Right hindlimb (tissue), 1 donor: ENCODE data around the gene PRKAR1B.
"Not testable (repeated sequence)": the region's sequence is repeated elsewhere in the genome, so short reads cannot be mapped to it uniquely, and the experiment has no call there.

ENCODE experiments used
- DNase-seq: peaks from one replicate; pipeline ENCODE4 v3.0.0-alpha.2; 2018

The PRKAR1B gene

GRCh38 chr7:641966-642365 lies 85.1 kb downstream of the PRKAR1B start:
- no peak for DNase-seq

- no peak for DNase-seq
Observed at GRCh38 chr7:641269-641671, 85.8 kb downstream of the PRKAR1B start.

DNA sequence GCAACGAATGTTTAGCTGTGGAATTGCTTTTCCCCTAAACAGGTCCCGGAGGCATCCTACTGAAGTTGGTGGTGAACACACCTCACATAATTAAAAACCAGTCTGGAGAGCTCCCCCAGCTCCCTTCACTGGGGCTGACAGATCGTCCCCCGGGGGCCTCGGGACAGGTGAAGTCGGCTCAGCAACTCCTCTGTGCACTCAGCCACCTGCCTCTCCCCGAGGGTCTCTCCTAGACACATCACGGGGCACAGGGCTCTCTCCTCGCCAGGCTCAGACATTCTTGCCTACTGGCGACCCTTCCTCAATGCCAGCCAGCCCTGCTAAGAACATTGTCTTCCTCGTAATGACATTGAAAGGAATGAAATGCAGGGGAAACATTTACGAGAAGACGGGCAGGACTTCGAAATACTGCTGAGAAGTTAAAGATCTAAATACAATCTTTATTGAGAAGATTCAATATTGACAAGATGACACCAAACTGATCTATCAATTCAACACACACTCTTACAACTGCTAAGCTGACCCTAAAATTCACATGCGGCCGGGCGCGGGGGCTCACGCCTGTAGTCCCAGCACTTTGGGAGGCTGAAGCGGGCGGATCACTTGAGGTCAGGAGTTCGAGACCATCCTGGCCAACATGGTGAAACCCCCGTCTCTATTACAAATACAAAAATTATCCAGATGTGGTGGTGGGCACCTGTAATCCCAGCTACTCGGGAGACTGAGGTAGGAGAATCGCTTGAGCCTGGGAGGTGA lies 88.6 kb downstream of the PRKAR1B start:
- DNase-seq: no peak

DNA sequence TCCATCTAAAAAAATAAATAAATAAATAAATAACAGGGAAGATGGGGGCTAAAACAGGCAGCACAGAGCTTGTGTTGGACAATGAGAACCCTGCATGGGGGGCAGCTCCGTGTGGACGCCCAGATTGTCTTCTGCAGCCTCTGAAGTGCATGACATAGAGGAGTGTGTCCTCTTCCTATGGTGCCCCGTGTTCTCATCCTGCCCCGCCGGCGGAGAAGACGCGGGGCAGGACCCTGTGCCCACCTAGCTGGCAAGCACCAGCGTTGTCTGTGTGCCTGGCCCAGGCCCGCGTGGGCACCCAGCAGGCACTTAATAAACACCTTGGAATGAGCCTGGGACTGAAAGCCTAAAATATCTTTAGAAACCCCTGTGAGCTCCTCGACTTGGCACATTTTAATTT lies 89.3 kb downstream of the PRKAR1B start:
- DNase-seq: no peak

- no peak for DNase-seq
Observed at GRCh38 chr7:636396-636795, 90.7 kb downstream of the PRKAR1B start.

- DNase-seq: not testable (repeated sequence)
Observed at GRCh38 chr7:635687-636382, 91.2 kb downstream of the PRKAR1B start.

DNA sequence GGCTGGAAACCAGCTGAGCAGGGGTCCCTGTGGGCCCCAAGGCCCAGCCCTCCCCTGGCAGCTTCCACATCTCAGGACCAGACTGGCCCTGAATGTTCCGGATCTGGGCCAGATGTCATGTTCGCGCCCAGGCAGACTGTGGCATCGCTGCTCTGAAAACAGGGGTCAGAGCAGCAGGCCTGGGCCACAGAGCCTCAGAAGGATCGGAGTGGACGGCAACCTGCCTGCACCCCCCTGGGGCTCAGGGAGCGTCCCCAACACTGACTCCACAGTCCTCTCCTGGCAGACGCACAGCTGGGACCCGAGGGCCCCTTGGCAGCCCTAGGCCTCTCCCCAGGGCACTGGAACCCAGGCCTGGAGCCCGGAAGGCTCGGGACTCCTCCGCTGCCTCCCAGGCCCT lies 91.9 kb downstream of the PRKAR1B start:
- no peak for DNase-seq

DNA sequence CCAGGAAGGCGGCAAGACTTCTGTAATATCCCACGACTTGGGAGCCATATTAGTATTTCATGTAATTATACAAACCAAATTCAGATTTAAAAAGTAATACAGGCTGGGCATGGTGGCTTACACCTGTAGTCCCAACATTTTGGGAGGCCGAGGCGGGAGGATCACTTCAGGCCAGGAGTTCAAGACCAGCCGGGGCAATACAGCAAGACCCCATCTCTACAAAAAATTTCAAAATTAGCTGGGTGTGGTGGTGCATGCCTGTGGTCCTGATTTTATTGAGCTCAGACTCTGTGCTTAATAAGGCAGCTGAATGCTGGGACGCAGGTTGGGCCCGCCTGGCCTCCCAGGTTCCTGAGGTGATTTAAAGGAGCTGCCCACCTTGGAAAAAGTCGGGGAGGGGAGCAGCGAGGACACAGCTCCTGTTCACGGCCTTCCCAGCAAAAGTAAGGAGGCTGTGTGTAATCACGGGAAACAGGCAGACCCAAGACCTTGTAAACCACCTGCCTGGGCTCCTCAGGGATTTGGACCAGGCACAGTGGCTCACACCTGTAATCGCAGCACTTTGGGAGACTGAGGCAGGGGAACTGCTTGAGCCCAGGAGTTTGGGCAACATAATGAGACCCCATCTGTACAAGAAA lies 93.6 kb downstream of the PRKAR1B start:
- DNase-seq: no peak

- no peak for DNase-seq
Observed at GRCh38 chr7:632831-633210, 94.3 kb downstream of the PRKAR1B start.

DNA sequence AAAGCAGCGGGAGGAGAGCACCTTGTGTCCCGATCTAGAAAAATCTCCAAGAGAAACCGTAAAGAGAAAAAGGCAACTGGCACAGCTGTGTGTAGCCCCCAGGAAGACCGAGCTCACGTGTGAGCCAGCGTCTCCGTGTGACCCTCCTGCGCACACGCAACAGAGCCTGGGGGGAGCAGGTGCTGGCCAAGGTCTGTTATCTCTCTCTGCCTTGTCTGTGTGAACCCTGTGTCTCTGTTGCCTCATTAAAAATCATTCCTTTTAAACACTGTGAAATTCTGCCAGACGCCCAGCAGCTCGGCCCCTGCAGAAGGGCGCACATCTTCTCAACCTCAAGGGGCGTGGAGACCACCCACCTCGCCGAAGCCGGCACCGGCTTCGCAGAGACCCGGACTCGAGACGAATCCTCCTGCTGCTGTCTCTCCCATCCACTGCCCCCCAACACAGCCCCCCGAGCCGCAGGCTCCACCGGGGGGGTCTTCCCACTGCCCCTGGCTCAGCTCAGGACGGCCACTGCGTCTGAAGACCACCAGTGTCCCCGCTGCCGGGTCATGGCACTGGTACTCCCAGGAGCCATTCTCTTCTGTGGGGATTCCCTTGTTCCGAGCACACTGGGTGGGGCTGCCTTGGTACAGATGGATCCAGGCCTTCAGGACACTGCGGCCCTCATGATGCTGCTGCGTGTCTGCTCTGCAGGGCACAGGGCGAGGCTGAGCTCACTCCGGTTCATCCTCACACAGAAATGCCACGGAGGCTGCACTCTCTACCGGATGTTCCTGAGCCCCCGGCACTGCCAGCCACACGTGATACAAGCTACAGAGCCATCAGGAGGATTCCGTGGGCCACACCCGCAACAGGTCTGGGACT lies 94.9 kb downstream of the PRKAR1B start:
- DNase-seq: no peak

DNA sequence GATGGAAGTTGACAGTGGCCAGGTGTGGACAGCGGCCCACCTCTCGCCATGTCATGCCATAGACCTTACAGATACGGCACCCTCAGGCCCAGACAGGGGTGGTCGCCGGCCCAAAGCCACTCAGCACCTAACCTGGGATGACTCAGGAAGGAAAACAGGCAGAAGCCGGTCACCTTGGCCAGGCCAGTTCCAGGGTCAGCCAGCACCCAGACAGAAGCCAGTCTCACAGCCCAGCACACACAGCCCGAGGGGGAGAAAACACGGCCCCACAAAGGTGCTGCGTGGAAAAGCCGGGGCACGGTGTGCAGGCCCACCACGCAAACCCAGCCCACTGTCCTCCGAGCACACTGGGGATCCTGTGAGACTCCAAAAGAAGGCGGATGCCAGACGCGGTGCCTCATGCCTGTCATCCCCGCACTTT lies 95.8 kb downstream of the PRKAR1B start:
- DNase-seq: no peak

GRCh38 chr7:630539-630938 lies 96.5 kb downstream of the PRKAR1B start:
- DNase-seq: no peak

DNA sequence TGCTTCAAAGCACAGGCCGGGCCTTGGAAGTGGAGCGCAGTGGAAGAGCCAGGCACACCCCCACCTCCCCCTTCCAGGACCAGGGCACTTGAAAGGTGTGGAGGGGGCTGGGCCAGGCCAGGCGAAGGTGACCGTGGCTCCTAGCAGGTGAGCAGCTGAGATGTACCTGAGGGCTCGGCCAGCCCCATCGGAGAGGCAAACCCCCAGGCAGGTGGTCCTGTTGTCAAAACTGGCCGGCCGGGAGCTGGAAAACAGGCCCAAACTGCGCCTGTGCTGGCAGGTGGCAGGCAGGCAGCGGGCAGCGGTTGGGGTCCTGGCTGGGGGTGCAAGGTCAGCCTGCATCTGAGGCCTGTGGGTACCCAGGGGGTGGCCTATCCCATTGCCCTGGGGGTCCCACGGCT lies 97.0 kb downstream of the PRKAR1B start:
- no peak for DNase-seq

GRCh38 chr7:628826-629225 lies 98.3 kb downstream of the PRKAR1B start:
- DNase-seq: no peak

DNA sequence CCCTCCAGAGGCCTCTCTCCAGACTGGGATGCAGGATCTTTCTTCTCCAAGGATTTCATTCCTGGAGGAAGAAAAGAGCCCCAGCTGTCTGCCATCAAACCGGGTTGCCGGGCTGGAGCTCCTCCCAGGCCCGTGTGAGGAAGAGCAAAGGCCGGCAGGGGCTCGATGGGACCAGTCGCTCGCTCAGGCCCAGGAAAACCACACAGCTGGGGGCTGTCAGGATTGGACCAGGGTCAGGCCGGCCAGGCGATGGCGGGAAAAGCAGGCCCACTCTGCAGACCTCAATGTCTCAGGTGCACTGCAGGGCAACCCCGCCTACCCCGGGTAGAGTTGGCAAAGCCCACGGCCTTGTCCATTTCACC lies 98.7 kb downstream of the PRKAR1B start:
- DNase-seq: no peak

- no peak for DNase-seq
Observed at GRCh38 chr7:627661-628401, 99.2 kb downstream of the PRKAR1B start.

- DNase-seq: no peak
Observed at GRCh38 chr7:625376-625971, 101.6 kb downstream of the PRKAR1B start.

DNA sequence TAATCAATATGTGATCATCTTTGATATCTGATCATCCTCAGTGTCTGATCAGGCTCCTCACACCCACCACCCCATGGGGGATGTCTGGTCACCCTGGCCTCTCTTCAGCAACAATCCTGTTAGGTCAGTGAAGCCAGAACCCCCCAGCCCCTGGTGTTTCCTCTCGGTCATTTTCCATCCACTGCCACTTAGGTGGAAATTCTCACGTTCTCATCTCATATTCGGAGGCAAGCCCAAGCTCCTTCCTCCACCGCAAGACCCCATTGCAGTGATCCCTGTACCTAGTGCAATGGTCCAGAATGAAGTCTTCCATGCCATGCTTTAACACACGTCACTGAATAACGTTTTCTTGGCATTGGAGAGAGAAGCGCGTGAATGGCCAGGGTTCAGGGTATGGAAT lies 103.6 kb downstream of the PRKAR1B start:
- no peak for DNase-seq

- DNase-seq: no peak
Observed at GRCh38 chr7:621572-622285, 105.4 kb downstream of the PRKAR1B start.

DNA sequence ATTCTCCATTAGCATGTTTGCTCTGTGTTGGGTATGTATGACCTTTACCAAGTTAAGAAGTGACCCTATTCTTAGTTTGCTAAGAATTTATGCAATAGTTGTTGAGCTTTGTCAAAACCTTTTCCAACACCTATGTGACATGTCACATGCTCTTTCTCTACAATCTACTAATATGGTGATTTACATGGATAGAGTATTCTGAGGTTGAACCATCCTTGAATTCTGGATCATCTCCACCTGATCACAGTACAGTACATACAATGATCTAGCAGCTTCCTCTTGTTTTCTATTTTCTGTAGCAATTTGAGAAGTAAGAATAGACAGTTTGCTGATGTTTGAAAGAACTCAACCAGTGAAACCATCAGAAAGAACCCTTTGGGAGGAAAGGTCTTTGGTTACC lies 106.2 kb downstream of the PRKAR1B start:
- no peak for DNase-seq

DNA sequence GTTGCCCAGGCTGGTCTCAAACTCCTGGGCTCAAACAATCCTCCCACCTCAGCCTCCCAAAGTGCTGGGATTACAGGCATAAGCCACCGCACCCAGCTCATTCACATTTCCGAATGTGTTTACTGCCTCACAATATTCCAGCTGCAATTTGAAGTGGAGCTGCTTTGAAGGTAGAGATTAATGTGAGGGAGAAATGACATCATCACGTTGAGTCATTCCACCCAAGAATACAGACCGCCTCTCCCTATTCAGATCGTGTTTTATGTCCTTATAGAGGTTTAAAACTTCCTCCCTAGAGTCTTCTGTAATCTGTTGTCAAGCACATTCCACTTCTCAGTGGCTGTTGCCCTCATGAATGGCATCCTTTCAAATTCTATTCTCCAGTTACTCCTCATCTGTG lies 107.0 kb downstream of the PRKAR1B start:
- DNase-seq: no peak
